K562 (cell line): ENCODE results near the gene NENF. TPM values are rescaled to one million over a fixed set of nuclear protein-coding genes. Genes with fewer than 3 reads are reported as not detected.

Experiments
- E2F8 ChIP-seq: fragments of 450-650 bp; IDR thresholded peaks from 2 replicates; pipeline ENCODE4 v1.7.1; 2018; ENCODE audit warnings: mild to moderate bottlenecking, low read depth; ENCODE audit not compliant: partially characterized antibody
- MTF1 ChIP-seq: fragments of 250-450 bp; sonication (Bioruptor Pico); IDR thresholded peaks from 2 replicates; pipeline ENCODE4 v1.9.0; 2021; ENCODE audit warnings: moderate library complexity, mild to moderate bottlenecking, inconsistent platforms, borderline replicate concordance
- VEZF1 ChIP-seq: fragments of 200-800 bp; sonication (Bioruptor generic); IDR thresholded peaks from 2 replicates; pipeline ENCODE4 v1.6.1; 2017; ENCODE audit warnings: missing genetic modification characterization, missing compliant biosample characterization
- XRCC4 ChIP-seq: IDR thresholded peaks from one replicate; pipeline ENCODE4 v1.6.1; 2011; ENCODE audit not compliant: insufficient read depth, insufficient read length; ENCODE audit errors: extremely low read depth
- ZBTB9 ChIP-seq: fragments of 450-650 bp; formaldehyde crosslinking; IDR thresholded peaks from 2 replicates; pipeline ENCODE4 v1.4.0; 2020; ENCODE audit warnings: mild to moderate bottlenecking, moderate library complexity
- ZNF124 ChIP-seq: sonication (generic); formaldehyde crosslinking; IDR thresholded peaks from 2 replicates; pipeline ENCODE4 v1.8.1; 2022; ENCODE audit warnings: missing genetic modification reagents
- ZNF318 ChIP-seq, 2 experiments: fragments of 450-650 bp; IDR thresholded peaks; 2 replicates each; pipeline ENCODE4 v1.6.1; 2016; ENCODE audit warnings: mild to moderate bottlenecking in 2 of 2, borderline replicate concordance in 1 of 2, low read depth in 1 of 2, moderate library complexity in 1 of 2
- ZNF436 ChIP-seq: fragments of 250-450, 450-650 bp; sonication (Bioruptor Pico); formaldehyde crosslinking; IDR thresholded peaks from 2 replicates; pipeline ENCODE4 v1.7.0; 2020; ENCODE audit warnings: mild to moderate bottlenecking
- polyA plus RNA-seq, 8 experiments: library from polyadenylated mRNA; depleted of rRNA in 4 of 8; stranded (reverse) in 5 of 8; unstranded in 3 of 8; fragments of >200 nt; fragmentation: Nextera tagmentation in 2 of 8; fragmentation: Illumina TruSeq in 1 of 8; extraction: Ambion mirVana in 2 of 8; extraction: Trizol in 1 of 8; gene quantifications; 2 replicates each; pipeline versions ENCODE4 v1.2.1 to v1.2.3, GENCODE V29; 2011 to 2014; ENCODE audit warnings: inconsistent platforms in 1 of 8, missing spikeins in 1 of 8
- total RNA-seq, 7 experiments: library from RNA; depleted of rRNA in 6 of 7; stranded (reverse); fragments of >200 nt in 6 of 7; fragmentation: Illumina TruSeq in 2 of 7; extraction: Trizol in 2 of 7; gene quantifications; 2 replicates each; pipeline versions ENCODE4 v1.2.1 to v1.2.3, GENCODE V29; 2011 to 2021; ENCODE audit warnings: low replicate concordance in 1 of 7

NENF gene
- total and polyA plus RNA-seq, 9 of the 15 experiments (the other 6 are each of a cell fraction or from before 2014, with no cell fraction given): 6.1 to 100 (median 72.8) TPM

- TF ChIP-seq ZNF318 (IDR thresholded peaks at IDR 0.05; ENCODE audit: borderline replicate concordance in 1 of 2, low read depth in 1 of 2) (no peak), VEZF1 (CRISPR knock-in tag) (peak; percentile 27; the same call in 1 of the 2 replicates), ZBTB9 (CRISPR knock-in tag) (no peak), MTF1 (CRISPR knock-in tag) (no peak), ZNF436 (CRISPR knock-in tag) (no peak), E2F8 (no peak), ZNF124 (no peak), XRCC4 (no peak)
Observed at GRCh38 chr1:212458817-212459216, 26.1 kb downstream of the NENF start (continued).
